ENCODE measurements around the gene NCK2.

NCK2 gene

GRCh38 chr2:105744909-105745853, at the start of gene NCK2:
NCK2 (plus strand) TSS chr2:105744912; CDS start chr2:105855064, 110,152 bp downstream.
- peak; percentile 43 for DNase-seq (ENCODE audit: insufficient read length, low spot score)
- TF ChIP-seq POLR2A (IDR thresholded peaks at IDR 0.05; ENCODE audit: low read depth, low read length), result peak; percentile 25; the same call in 1 of the 2 replicates
- no peak for FAIRE-seq

- DNase-seq (ENCODE audit: insufficient read length, low spot score) (no peak), FAIRE-seq (no peak)
- no peak for TF ChIP-seq POLR2A (IDR thresholded peaks at IDR 0.05; ENCODE audit: low read depth, low read length)
Measured at GRCh38 chr2:105697781-105698449, 46.8 kb upstream of the NCK2 start.

GRCh38 chr2:105698820-105699219, 45.9 kb upstream of the NCK2 start:
- FAIRE-seq (no peak), DNase-seq (ENCODE audit: insufficient read length, low spot score) (no peak)
- no peak for TF ChIP-seq POLR2A (IDR thresholded peaks at IDR 0.05; ENCODE audit: low read depth, low read length)

GRCh38 chr2:105701042-105701441, 43.7 kb upstream of the NCK2 start:
- no peak for DNase-seq (ENCODE audit: insufficient read length, low spot score)
- TF ChIP-seq POLR2A (IDR thresholded peaks at IDR 0.05; ENCODE audit: low read depth, low read length), result no peak
- no peak for FAIRE-seq

GRCh38 chr2:105708697-105709096, 36.0 kb upstream of the NCK2 start:
- TF ChIP-seq POLR2A (IDR thresholded peaks at IDR 0.05; ENCODE audit: low read depth, low read length), result no peak
- FAIRE-seq (no peak), DNase-seq (ENCODE audit: insufficient read length, low spot score) (no peak)

- DNase-seq (ENCODE audit: insufficient read length, low spot score) (no peak), FAIRE-seq (no peak)
- TF ChIP-seq POLR2A (IDR thresholded peaks at IDR 0.05; ENCODE audit: low read depth, low read length), result no peak
Measured at GRCh38 chr2:105711394-105711793, 33.3 kb upstream of the NCK2 start.

- no peak for DNase-seq (ENCODE audit: insufficient read length, low spot score)
- no peak for TF ChIP-seq POLR2A (IDR thresholded peaks at IDR 0.05; ENCODE audit: low read depth, low read length)
- no peak for FAIRE-seq
Measured at GRCh38 chr2:105712166-105712915, 32.4 kb upstream of the NCK2 start.

- peak; percentile 75 for FAIRE-seq
- TF ChIP-seq POLR2A (IDR thresholded peaks at IDR 0.05; ENCODE audit: low read depth, low read length), result no peak
- DNase-seq (ENCODE audit: insufficient read length, low spot score), result no peak
Measured at GRCh38 chr2:105712981-105713596, 31.6 kb upstream of the NCK2 start.

- no peak for FAIRE-seq
- no peak for TF ChIP-seq POLR2A (IDR thresholded peaks at IDR 0.05; ENCODE audit: low read depth, low read length)
- no peak for DNase-seq (ENCODE audit: insufficient read length, low spot score)
Measured at GRCh38 chr2:105714141-105714540, 30.6 kb upstream of the NCK2 start.

GRCh38 chr2:105718846-105719481, 25.7 kb upstream of the NCK2 start:
- FAIRE-seq (no peak), DNase-seq (ENCODE audit: insufficient read length, low spot score) (no peak)
- no peak for TF ChIP-seq POLR2A (IDR thresholded peaks at IDR 0.05; ENCODE audit: low read depth, low read length)

- no peak for FAIRE-seq
- DNase-seq (ENCODE audit: insufficient read length, low spot score), result no peak
Measured at GRCh38 chr2:105721991-105722511, 22.7 kb upstream of the NCK2 start.

GRCh38 chr2:105722726-105723297, 21.9 kb upstream of the NCK2 start:
- no peak for FAIRE-seq
- no peak for TF ChIP-seq POLR2A (IDR thresholded peaks at IDR 0.05; ENCODE audit: low read depth, low read length)
- no peak for DNase-seq (ENCODE audit: insufficient read length, low spot score)

More at GRCh38 chr2:105721991-105722511, 22.7 kb upstream of the NCK2 start:
- TF ChIP-seq POLR2A (IDR thresholded peaks at IDR 0.05; ENCODE audit: low read depth, low read length), result no peak

Measured in H54 (cell line).